Spleen (tissue), 11 donors: Measurements from ENCODE around the gene RTL5. TPM values are rescaled to one million over a fixed set of nuclear protein-coding genes. Genes with fewer than 3 reads are reported as not detected.
A peak's percentile ranks its signal among the peaks of the same experiment; 100 is the strongest.

Source experiments
- DNase-seq: peaks from one replicate; pipeline ENCODE4 v3.0.0-alpha.2; 2020
- H3K27ac ChIP-seq, 8 donors: fragments of 200-600 bp; sonication (generic) in 7 of 8; 1 replicate in 4 of 8; 2 replicates in 4 of 8; pipeline versions ENCODE4 v1.5.0 to v1.8.0; 2016 to 2021; ENCODE audit warnings: inconsistent platforms in 4 of 8, mild to moderate bottlenecking in 4 of 8, moderate library complexity in 1 of 8
- H3K27me3 ChIP-seq, 7 donors: fragments of 200-600 bp; sonication (generic) in 6 of 7; replicated peaks in 1 of 7; 1 replicate in 4 of 7; 2 replicates in 3 of 7; pipeline versions ENCODE4 v1.5.0 to v1.8.0; 2016 to 2021; ENCODE audit warnings: inconsistent platforms in 3 of 7, mild to moderate bottlenecking in 1 of 7
- H3K36me3 ChIP-seq, 6 donors: fragments of 200-600 bp; sonication (generic) in 5 of 6; 1 replicate in 4 of 6; 2 replicates in 2 of 6; pipeline versions ENCODE4 v1.5.0 to v1.8.0; 2016 to 2021; ENCODE audit warnings: inconsistent platforms in 2 of 6
- H3K4me1 ChIP-seq, 6 donors: fragments of 200-600 bp; sonication (generic) in 5 of 6; 1 replicate in 3 of 6; 2 replicates in 3 of 6; pipeline versions ENCODE4 v1.5.0 to v1.8.0; 2016 to 2021; ENCODE audit warnings: inconsistent platforms in 3 of 6
- H3K4me3 ChIP-seq, 8 donors: fragments of 200-600 bp; sonication (generic) in 7 of 8; 1 replicate in 4 of 8; 2 replicates in 4 of 8; pipeline versions ENCODE4 v1.5.0 to v1.8.0; 2016 to 2021; ENCODE audit warnings: inconsistent platforms in 4 of 8, mild to moderate bottlenecking in 4 of 8, moderate library complexity in 2 of 8
- H3K9me3 ChIP-seq, 8 donors: fragments of 200-600 bp; sonication (generic) in 7 of 8; 1 replicate in 4 of 8; 2 replicates in 4 of 8; pipeline versions ENCODE4 v1.5.0 to v1.8.0; 2016 to 2021; ENCODE audit warnings: inconsistent platforms in 4 of 8
- CTCF ChIP-seq, 11 experiments: fragments of 200-600 bp in 7 of 11; fragments of 450-650 bp in 4 of 11; sonication (generic) in 4 of 11; IDR thresholded peaks in 8 of 11; conservative IDR thresholded peaks in 3 of 11; 1 replicate in 7 of 11; 2 replicates in 4 of 11; pipeline versions ENCODE4 v1.4.0 to v1.8.0; 2016 to 2021; ENCODE audit warnings: antibody characterized with exemption in 11 of 11, inconsistent platforms in 4 of 11, mild to moderate bottlenecking in 1 of 11
- POLR2A ChIP-seq, 3 donors: fragments of 450-650 bp; IDR thresholded peaks; one replicate each; pipeline ENCODE4 v1.5.1; 2017; ENCODE audit warnings: antibody characterized with exemption in 3 of 3, mild to moderate bottlenecking in 1 of 3
- POLR2AphosphoS5 ChIP-seq, 3 donors: sonication (generic); formaldehyde crosslinking; IDR thresholded peaks; one replicate each; pipeline ENCODE4 v1.5.1; 2017; ENCODE audit warnings: antibody characterized with exemption in 3 of 3
- WGBS, 5 donors: extraction: QIAGEN DNeasy Blood & Tissue Kit in 3 of 5; methylation state at CpG; one replicate each; pipeline versions ENCODE4 v1.1.5 to v1.1.7; 2013 to 2018; 5-methylcytosine and 5-hydroxymethylcytosine counted together
- intact Hi-C: fragments of 100-400 bp; cut with DNase I; formaldehyde crosslinking; loops from one replicate; pipeline ENCODE4 v1.15.0; 2023; ENCODE audit warnings: low total_unique reads
- polyA plus RNA-seq, 3 donors: library from polyadenylated mRNA; stranded (reverse); fragments of 200-250 nt; gene quantifications; one replicate each; pipeline ENCODE4 v1.2.1, GENCODE V29; 2013
- total RNA-seq, 7 donors: library from RNA; depleted of rRNA in 3 of 7; stranded (reverse); fragments of >200 nt in 3 of 7; fragmentation: NEBNext Ultra II Directional in 4 of 7; extraction: Animal tissue kit (Norgen Biotek cat#: 25700) in 4 of 7; gene quantifications; one replicate each; pipeline versions ENCODE4 v1.1.0 to v1.2.1, GENCODE V29; 2016 to 2021
- donor health status: healthy with polysubstance abuse.
- donor health status: DM: no; HTN: no; CAD: no; lungs with moderate emphysema.
- donor health status: DM: no; HTN: no; CAD: no.
- donor health status: Bipolar disorder and iron deficiency.
- donor health status: healthy.
- donor health status: DM: no; HTN: no; CAD: no.
- donor health status: DM: yes; HTN: yes; CAD: no.

RTL5 gene
- total and polyA plus RNA-seq, 10 donors = 0.46 to 5.9 (median 3.5) TPM

DNA sequence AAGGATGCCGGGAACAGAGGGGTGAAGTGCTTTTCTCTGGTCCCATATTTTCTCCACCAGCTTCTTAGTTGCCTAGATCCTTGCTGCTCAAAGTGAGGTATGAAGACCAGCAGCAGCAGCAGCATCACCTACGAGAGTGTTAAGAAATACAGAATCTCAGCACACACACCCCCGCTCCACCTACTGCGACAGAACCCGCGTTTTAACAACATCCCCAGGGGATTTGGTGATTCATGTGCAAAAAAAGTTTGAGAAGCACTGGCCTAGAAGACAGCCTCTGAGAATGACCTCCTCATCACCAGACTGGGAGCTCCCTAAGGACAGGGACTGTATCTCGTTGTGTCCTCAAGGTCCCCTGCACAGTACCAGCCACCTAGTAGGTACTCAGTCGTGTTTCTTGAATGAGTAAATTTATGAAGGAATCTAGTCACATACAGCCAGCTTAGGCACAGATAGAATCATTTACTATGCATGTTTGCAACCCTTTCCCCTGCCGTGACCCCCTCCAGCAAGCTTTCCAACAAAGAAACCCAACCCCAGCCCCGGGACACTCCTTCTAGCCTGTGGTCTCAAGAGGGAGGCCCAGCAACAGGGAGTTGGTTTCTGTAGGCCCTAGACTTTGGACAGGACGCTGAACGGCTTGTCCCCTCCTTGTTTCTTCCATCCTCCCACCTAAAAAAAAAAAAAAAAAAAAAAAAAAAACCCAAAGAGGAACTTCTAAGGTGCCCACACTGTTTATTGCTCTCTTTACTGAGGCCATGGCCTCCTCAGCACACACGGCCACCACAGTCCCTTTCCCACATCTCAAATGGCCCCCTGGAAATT, 21.5 kb downstream of the RTL5 start:
- peaks cover 0 to 22% (median 0%) of the 10 kb centered on the region in 6 donors for H3K4me1 ChIP-seq
- peak overlapping the region in 2 of 8 donors; percentile 82 to 87 for H3K27ac ChIP-seq
- no peak for DNase-seq
- no peak overlapping the region for H3K4me3 ChIP-seq
- H3K36me3 ChIP-seq = no peaks in the 10 kb centered on the region
- WGBS, 5 donors = 55 to 65% (median 61%) methylated on average over 12 to 13 of the region's 13 CpGs
- peaks cover 0 to 27% (median 0%) of the 10 kb centered on the region in 7 donors for H3K27me3 ChIP-seq
- H3K9me3 ChIP-seq = no peaks in the 10 kb centered on the region
- no peak for TF ChIP-seq CTCF (IDR thresholded peaks at IDR 0.05 in 8 of 11, conservative IDR thresholded peaks at IDR 0.05 in 3 of 11)
- no peak for TF ChIP-seq POLR2AphosphoS5 (IDR thresholded peaks at IDR 0.05)
- no peak for TF ChIP-seq POLR2A (IDR thresholded peaks at IDR 0.05)
- intact Hi-C loops = no loop called here

DNA sequence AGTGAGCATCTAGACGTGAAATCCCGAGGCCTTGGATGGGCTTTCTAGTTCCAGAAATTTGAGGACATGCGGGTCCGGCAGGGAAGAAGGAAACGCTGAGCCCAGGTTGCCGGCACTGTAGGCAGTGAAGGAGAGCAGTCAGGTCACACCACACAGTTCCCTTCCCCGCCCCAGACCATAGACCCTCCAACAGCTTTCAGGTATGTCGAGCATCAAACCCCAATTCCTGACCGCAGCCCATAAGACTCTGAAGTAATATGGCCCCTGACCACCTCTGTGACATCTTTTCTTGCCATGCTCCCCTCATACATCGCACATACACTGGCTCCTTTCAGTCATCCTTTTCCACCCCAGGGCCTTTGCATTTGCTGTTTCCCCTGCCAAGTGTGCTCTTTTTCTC, 23.0 kb downstream of the RTL5 start:
- Histone ChIP-seq H3K4me1 (peaks cover 0 to 17% (median 0%) of the 10 kb centered on the region in 6 donors), H3K36me3 (no peaks in the 10 kb centered on the region), H3K9me3 (no peaks in the 10 kb centered on the region), H3K27ac (peak overlapping the region in 5 of 8 donors; percentile 55 to 87 (median 75)), H3K27me3 (peaks cover 0 to 31% (median 0%) of the 10 kb centered on the region in 7 donors), H3K4me3 (peak overlapping the region in 1 of 8 donors; percentile 44)
- TF ChIP-seq CTCF (IDR thresholded peaks at IDR 0.05 in 8 of 11, conservative IDR thresholded peaks at IDR 0.05 in 3 of 11) = no peak
- no peak for TF ChIP-seq POLR2A (IDR thresholded peaks at IDR 0.05)
- no peak for DNase-seq
- intact Hi-C loops = no loop called here
- WGBS, 5 donors = 88 to 98% (median 91%) methylated on average over 1 to 10 of the region's 10 CpGs

DNA sequence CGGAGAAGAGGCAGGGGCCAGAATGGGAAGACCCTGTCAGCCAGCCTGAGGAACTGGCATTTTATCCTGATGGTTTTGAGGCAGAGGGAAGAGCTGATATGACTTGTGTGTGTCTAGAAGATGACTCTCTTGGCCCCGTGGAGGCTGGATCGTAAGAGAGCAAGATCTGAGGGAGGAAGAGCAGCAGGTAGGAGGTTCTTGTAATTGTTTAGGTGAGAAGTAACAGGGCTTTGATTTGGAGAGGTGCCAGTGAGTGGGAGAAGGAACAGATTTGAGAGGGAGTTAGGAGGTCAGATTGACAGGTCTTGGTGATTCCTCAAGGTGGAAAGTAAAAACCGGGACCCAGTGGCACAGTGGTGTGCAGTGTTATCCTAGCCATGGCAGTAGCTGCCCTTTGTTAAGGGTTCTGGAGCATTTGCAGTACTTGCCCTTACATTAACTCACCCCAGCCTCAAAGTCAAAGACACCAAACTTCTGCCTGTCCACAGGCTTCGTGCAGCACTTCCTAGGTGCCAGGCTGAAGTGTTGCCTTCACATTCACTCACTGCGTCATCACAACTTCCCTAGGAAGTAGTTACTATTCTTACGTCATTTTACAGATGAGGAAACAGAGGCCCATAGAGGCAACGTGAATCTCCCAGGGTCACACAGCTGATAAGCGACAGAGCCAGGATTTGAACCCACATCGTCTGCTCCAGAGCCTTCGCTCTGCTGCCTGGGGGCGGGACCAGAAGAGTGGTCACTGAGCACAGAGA, 23.7 kb downstream of the RTL5 start:
- TF ChIP-seq CTCF (IDR thresholded peaks at IDR 0.05 in 8 of 11, conservative IDR thresholded peaks at IDR 0.05 in 3 of 11) (no peak), POLR2A (IDR thresholded peaks at IDR 0.05) (no peak), POLR2AphosphoS5 (IDR thresholded peaks at IDR 0.05) (peak in 1 of 3 donors; percentile 48)
- 71 to 89% (median 77%) methylated on average over 7 to 12 of the region's 12 CpGs for WGBS, 5 donors
- peak overlapping the region in 6 of 8 donors; percentile 9 to 87 (median 71) for H3K27ac ChIP-seq

More for the DNA sequence above, 23.7 kb downstream of the RTL5 start:
- H3K36me3 ChIP-seq = no peaks in the 10 kb centered on the region
- intact Hi-C loops = no loop called here
- no peaks in the 10 kb centered on the region for H3K9me3 ChIP-seq
- DNase-seq = no peak
- peaks cover 0 to 31% (median 0%) of the 10 kb centered on the region in 7 donors for H3K27me3 ChIP-seq
- H3K4me3 ChIP-seq = peak overlapping the region in 1 of 8 donors; percentile 44
- H3K4me1 ChIP-seq = peaks cover 0 to 22% (median 0%) of the 10 kb centered on the region in 6 donors
